ENCODE data around the gene OR8S1. TPM values are rescaled to one million over a fixed set of nuclear protein-coding genes. Genes with fewer than 3 reads are reported as not detected.

Gene OR8S1
- total RNA-seq, 1 experiment from 2014 or later: not detected

GRCh38 chr12:48482930-48483329, 42.5 kb upstream of the OR8S1 start:
- Histone ChIP-seq H4K5ac (ENCODE audit: insufficient read length, low read depth, low read length) (no peak overlapping the region), H2AFZ (ENCODE audit: low read length) (no peak overlapping the region), H3T11ph (ENCODE audit: low read length) (no peak overlapping the region), H4K20me1 (ENCODE audit: control insufficient read depth, insufficient read depth, insufficient read length) (no peaks in the 10 kb centered on the region), H2BK120ac (ENCODE audit: low read depth, low read length, poor library complexity, severe bottlenecking) (no peak overlapping the region), H2AK5ac (ENCODE audit: insufficient read length, low read length) (no peak overlapping the region), H2BK15ac (ENCODE audit: low read depth, low read length) (no peak overlapping the region), H3K23me2 (ENCODE audit: insufficient read length, low read depth, low read length, poor library complexity, severe bottlenecking) (no peaks in the 10 kb centered on the region), H4K8ac (replicated peaks; ENCODE audit: insufficient read length, low read depth, low read length) (no peak overlapping the region), H3K27ac (ENCODE audit: insufficient read length, low read depth, low read length) (no peak overlapping the region), H3K23ac (ENCODE audit: insufficient read length, low read depth, low read length) (no peak overlapping the region), H3K4me2 (ENCODE audit: insufficient read depth, insufficient read length, low read length) (no peak overlapping the region), H2BK5ac (ENCODE audit: insufficient read length, low read length) (no peak overlapping the region), H3K79me2 (ENCODE audit: insufficient read depth, low read length) (no peaks in the 10 kb centered on the region), H3K27me3 (ENCODE audit: insufficient read depth, low read length) (no peaks in the 10 kb centered on the region), H3K9me3 (ENCODE audit: control insufficient read depth, low read depth, low read length) (no peaks in the 10 kb centered on the region), H3K4me1 (ENCODE audit: insufficient read depth, low read length) (no peaks in the 10 kb centered on the region), H3K56ac (ENCODE audit: insufficient read length, low read depth, low read length) (no peak overlapping the region), H3K79me1 (ENCODE audit: insufficient read depth, low read depth, low read length, poor library complexity, severe bottlenecking) (no peaks in the 10 kb centered on the region), H3K14ac (ENCODE audit: insufficient read depth, low read length) (no peak overlapping the region), H2BK20ac (ENCODE audit: low read depth, low read length, poor library complexity, severe bottlenecking) (no peak overlapping the region), H3K18ac (ENCODE audit: insufficient read length, low read depth, low read length) (no peak overlapping the region), H3K4ac (ENCODE audit: low read depth, low read length) (no peak overlapping the region), H2BK12ac (ENCODE audit: insufficient read length, low read depth, low read length) (no peak overlapping the region), H3K9ac (ENCODE audit: extremely low read depth, insufficient read length, low read length) (no peak overlapping the region), H4K91ac (ENCODE audit: insufficient read length, low read depth, low read length) (no peak overlapping the region)
- no peak overlapping the region for H3K4me3 Mint-ChIP-seq
- no peak for DNase-seq
- H3K4me1 Mint-ChIP-seq: no peaks in the 10 kb centered on the region
- H3K36me3 Mint-ChIP-seq (ENCODE audit: insufficient read depth in 1 of 3, low read depth in 3 of 3): no peaks in the 10 kb centered on the region; a peak in 1 of 7 replicates
- H3K9me3 Mint-ChIP-seq: peaks cover 12 to 81% of the 10 kb centered on the region in 2 experiments
- no CpG with 5 or more reads among the region's 3 CpGs for WGBS (ENCODE audit: extremely low coverage, insufficient read length, low lambda C conversion rate)
- H3K27ac Mint-ChIP-seq: no peak overlapping the region; a peak in 1 of 7 replicates
- TF ChIP-seq, protein P1, sequence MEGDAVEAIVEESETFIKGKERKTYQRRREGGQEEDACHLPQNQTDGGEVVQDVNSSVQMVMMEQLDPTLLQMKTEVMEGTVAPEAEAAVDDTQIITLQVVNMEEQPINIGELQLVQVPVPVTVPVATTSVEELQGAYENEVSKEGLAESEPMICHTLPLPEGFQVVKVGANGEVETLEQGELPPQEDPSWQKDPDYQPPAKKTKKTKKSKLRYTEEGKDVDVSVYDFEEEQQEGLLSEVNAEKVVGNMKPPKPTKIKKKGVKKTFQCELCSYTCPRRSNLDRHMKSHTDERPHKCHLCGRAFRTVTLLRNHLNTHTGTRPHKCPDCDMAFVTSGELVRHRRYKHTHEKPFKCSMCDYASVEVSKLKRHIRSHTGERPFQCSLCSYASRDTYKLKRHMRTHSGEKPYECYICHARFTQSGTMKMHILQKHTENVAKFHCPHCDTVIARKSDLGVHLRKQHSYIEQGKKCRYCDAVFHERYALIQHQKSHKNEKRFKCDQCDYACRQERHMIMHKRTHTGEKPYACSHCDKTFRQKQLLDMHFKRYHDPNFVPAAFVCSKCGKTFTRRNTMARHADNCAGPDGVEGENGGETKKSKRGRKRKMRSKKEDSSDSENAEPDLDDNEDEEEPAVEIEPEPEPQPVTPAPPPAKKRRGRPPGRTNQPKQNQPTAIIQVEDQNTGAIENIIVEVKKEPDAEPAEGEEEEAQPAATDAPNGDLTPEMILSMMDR (conservative IDR thresholded peaks at IDR 0.05): no peak
- H3K27me3 Mint-ChIP-seq (ENCODE audit: low read depth): peaks cover 24% of the 10 kb centered on the region
